ENCODE results near the gene CEP170B. TPM values are rescaled to one million over a fixed set of nuclear protein-coding genes. Genes with fewer than 3 reads are reported as not detected.
"Not testable (repeated sequence)": the region's sequence is repeated elsewhere in the genome, so short reads cannot be mapped to it uniquely, and the experiment has no call there.

Gene CEP170B
- total and polyA plus RNA-seq, 2 donors (not counting 1 experiment from before 2014, with no cell fraction given) = 0.16 to 0.59 TPM

DNA sequence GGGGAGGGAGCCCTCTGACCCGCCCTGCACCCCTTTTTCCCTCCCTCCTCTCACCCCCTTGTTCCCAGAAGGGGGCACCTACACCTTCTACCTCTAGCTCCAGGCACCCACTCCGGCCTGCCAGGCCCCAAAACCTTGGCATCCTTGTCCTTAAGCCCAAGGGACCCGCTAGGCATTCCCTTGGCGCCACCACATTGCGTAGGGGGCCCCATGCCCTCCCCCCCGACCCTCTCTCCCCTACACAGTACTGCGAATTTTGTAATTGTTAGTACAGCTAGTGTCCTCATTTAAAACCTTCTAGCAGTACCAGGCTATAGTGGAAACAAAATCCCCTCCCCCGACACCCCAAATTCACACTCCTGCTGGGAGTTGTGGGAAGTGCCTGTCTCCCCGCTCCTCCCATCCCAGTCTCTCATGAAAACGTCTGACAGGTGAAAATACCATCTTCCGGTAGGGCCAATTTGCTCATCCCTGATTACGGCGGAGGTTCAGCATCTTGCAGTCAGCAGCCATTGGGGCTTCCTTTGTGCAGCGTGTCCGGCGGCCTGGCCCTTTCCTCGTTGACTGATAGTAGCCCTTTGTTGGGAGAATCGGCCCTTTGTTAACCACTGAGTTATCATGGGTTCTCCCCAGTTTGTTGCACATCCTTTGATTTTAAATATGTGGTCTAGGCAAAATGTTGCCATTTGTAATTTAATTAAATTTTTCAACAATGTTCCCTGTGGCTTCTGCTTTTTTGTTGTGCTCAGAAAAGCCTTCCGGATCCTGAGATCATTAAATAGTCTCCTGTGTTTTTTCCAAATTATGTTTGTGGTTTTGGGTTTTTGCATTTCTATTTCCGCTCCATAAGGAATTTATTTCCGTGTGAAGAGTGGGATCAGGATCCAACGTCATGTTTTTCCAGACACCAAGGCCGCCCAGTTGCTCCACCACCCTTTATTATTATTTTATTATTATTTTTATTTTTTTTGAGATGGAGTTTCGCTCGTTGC, 7.9 kb upstream of the CEP170B start:
- DNase-seq (no peak), ATAC-seq (ENCODE audit: low read depth) (no peak)
- H3K9ac ChIP-seq (ENCODE audit: low read length) = no peak overlapping the region
- H4K20me1 ChIP-seq (ENCODE audit: control insufficient read depth, insufficient read depth, low read length, poor library complexity, severe bottlenecking) = no peaks in the 10 kb centered on the region
- ChIA-PET CTCF (no interaction called here), POLR2A (no interaction called here)
- no peak overlapping the region for H3K4me2 ChIP-seq (replicated peaks; ENCODE audit: low read depth, low read length, poor library complexity, severe bottlenecking)
- H2AFZ ChIP-seq (ENCODE audit: insufficient read depth, low read depth, low read length, poor library complexity, severe bottlenecking) = no peak overlapping the region
- H3K27me3 ChIP-seq (replicated peaks in 1 of 4; ENCODE audit: control extremely low read depth in 1 of 4, control insufficient read depth in 3 of 4, insufficient read depth in 4 of 4, low read length in 3 of 4) = peaks cover 0 to 4% (median 0%) of the 10 kb centered on the region in 4 experiments
- no peaks in the 10 kb centered on the region for H3K4me1 ChIP-seq (ENCODE audit: control insufficient read depth in 2 of 2, insufficient read depth in 2 of 2, low read length in 2 of 2)
- Mint-ChIP-seq H3K4me3 (no peak overlapping the region), H3K4me1 (no peaks in the 10 kb centered on the region), H3K27me3 (peaks cover 10% of the 10 kb centered on the region), H3K9me3 (ENCODE audit: insufficient read depth) (no peaks in the 10 kb centered on the region), H3K27ac (no peak overlapping the region)
- no peaks in the 10 kb centered on the region for H3K79me2 ChIP-seq (ENCODE audit: control insufficient read depth, insufficient read depth, low read length)
- 74% methylated on average over 12 of the region's 25 CpGs for WGBS (ENCODE audit: insufficient coverage)
- intact Hi-C loops (cut with micrococcal nuclease) = no loop called here
- no peaks in the 10 kb centered on the region for H3K36me3 ChIP-seq (replicated peaks in 1 of 2; ENCODE audit: control extremely low read depth in 1 of 2, control insufficient read depth in 1 of 2, extremely low read depth in 1 of 2, insufficient read depth in 2 of 2, low read length in 1 of 2)
- no peak for TF ChIP-seq EZH2 (IDR thresholded peaks at IDR 0.05; ENCODE audit: borderline replicate concordance, insufficient read depth, low read depth, low read length, poor library complexity, severe bottlenecking)
- TF ChIP-seq, protein P1, sequence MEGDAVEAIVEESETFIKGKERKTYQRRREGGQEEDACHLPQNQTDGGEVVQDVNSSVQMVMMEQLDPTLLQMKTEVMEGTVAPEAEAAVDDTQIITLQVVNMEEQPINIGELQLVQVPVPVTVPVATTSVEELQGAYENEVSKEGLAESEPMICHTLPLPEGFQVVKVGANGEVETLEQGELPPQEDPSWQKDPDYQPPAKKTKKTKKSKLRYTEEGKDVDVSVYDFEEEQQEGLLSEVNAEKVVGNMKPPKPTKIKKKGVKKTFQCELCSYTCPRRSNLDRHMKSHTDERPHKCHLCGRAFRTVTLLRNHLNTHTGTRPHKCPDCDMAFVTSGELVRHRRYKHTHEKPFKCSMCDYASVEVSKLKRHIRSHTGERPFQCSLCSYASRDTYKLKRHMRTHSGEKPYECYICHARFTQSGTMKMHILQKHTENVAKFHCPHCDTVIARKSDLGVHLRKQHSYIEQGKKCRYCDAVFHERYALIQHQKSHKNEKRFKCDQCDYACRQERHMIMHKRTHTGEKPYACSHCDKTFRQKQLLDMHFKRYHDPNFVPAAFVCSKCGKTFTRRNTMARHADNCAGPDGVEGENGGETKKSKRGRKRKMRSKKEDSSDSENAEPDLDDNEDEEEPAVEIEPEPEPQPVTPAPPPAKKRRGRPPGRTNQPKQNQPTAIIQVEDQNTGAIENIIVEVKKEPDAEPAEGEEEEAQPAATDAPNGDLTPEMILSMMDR (IDR thresholded peaks at IDR 0.05) = no peak
- H3K27ac ChIP-seq (ENCODE audit: low read length in 2 of 2) = no peak overlapping the region
- H3K9me3 ChIP-seq (ENCODE audit: control extremely low read depth in 1 of 3, control insufficient read depth in 2 of 3, insufficient read depth in 1 of 3, low read length in 2 of 3) = no peaks in the 10 kb centered on the region
- H3K4me3 ChIP-seq (ENCODE audit: control extremely low read depth in 1 of 5, extremely low read depth in 1 of 5, insufficient read depth in 1 of 5, low read depth in 2 of 5, low read length in 4 of 5) = no peak overlapping the region

DNA sequence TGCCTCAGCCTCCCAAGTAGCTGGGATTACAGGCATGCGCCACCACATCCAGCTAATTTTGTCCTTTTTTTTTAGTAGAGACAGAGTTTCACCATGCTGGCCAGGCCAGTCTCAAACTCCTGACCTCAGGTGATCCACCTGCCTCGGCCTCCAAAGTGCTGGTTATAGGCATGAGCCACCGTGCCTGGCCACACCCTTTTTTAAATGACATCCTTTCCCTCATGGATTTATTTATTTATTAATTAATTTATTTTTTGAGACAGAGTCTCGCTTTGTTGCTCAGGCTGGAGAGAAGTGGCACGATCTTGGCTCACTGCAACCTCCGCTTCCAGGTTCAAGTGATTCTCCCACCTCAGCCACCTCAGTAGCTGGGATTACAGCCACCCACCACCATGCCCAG, 7.1 kb upstream of the CEP170B start:
- H3K79me2 ChIP-seq (ENCODE audit: control insufficient read depth, insufficient read depth, low read length); H3K4me2 ChIP-seq (replicated peaks; ENCODE audit: low read depth, low read length, poor library complexity, severe bottlenecking); H3K27me3 Mint-ChIP-seq; H3K27ac ChIP-seq (ENCODE audit: low read length in 2 of 2); H3K4me3 ChIP-seq (ENCODE audit: control extremely low read depth in 1 of 5, extremely low read depth in 1 of 5, insufficient read depth in 1 of 5, low read depth in 2 of 5, low read length in 4 of 5); intact Hi-C loops (cut with micrococcal nuclease); H3K4me3 Mint-ChIP-seq; H3K36me3 ChIP-seq (replicated peaks in 1 of 2; ENCODE audit: control extremely low read depth in 1 of 2, control insufficient read depth in 1 of 2, extremely low read depth in 1 of 2, insufficient read depth in 2 of 2, low read length in 1 of 2); ATAC-seq (ENCODE audit: low read depth); H3K27ac Mint-ChIP-seq; H3K4me1 Mint-ChIP-seq; H3K4me1 ChIP-seq (ENCODE audit: control insufficient read depth in 2 of 2, insufficient read depth in 2 of 2, low read length in 2 of 2); POLR2A ChIA-PET; H3K9me3 ChIP-seq (ENCODE audit: control extremely low read depth in 1 of 3, control insufficient read depth in 2 of 3, insufficient read depth in 1 of 3, low read length in 2 of 3); H4K20me1 ChIP-seq (ENCODE audit: control insufficient read depth, insufficient read depth, low read length, poor library complexity, severe bottlenecking); H3K9ac ChIP-seq (ENCODE audit: low read length); H3K9me3 Mint-ChIP-seq (ENCODE audit: insufficient read depth); H2AFZ ChIP-seq (ENCODE audit: insufficient read depth, low read depth, low read length, poor library complexity, severe bottlenecking); DNase-seq; CTCF ChIA-PET; H3K27me3 ChIP-seq (replicated peaks in 1 of 4; ENCODE audit: control extremely low read depth in 1 of 4, control insufficient read depth in 3 of 4, insufficient read depth in 4 of 4, low read length in 3 of 4): not testable (repeated sequence)
- WGBS (ENCODE audit: insufficient coverage) = 100% methylated on average over 1 of the region's 6 CpGs
